Hypothalamus (tissue), 51 donors: ENCODE results near the gene BCAS1.

Source experiments
- DNase-seq, 51 donors: peaks; one replicate each; lab custom pipeline; 2025; lab: John Stamatoyannopoulos, UW

BCAS1 gene

GRCh38 chr20:54070187-54070987 lies at the start of gene BCAS1:
BCAS1 (minus strand) TSS chr20:54070594; CDS start chr20:54058718, 11,876 bp downstream.
- no peak for DNase-seq

GRCh38 chr20:54119744-54120143 lies 49.4 kb upstream of the BCAS1 start:
- no peak for DNase-seq

- DNase-seq: no peak
These were observed 48.0 kb upstream of the BCAS1 start for GRCh38 chr20:54118220-54119001.

- no peak for DNase-seq
These were observed 46.3 kb upstream of the BCAS1 start for GRCh38 chr20:54116550-54117235.

- no peak for DNase-seq
These were observed 44.9 kb upstream of the BCAS1 start for GRCh38 chr20:54115172-54115854.

GRCh38 chr20:54114109-54114508 lies 43.7 kb upstream of the BCAS1 start:
- DNase-seq: no peak

GRCh38 chr20:54113566-54113965 lies 43.2 kb upstream of the BCAS1 start:
- DNase-seq: no peak

GRCh38 chr20:54112221-54112884 lies 42.0 kb upstream of the BCAS1 start:
- DNase-seq: no peak

GRCh38 chr20:54111460-54111859 lies 41.1 kb upstream of the BCAS1 start:
- no peak for DNase-seq

GRCh38 chr20:54110457-54110856 lies 40.1 kb upstream of the BCAS1 start:
- no peak for DNase-seq

GRCh38 chr20:54110041-54110440 lies 39.6 kb upstream of the BCAS1 start:
- no peak for DNase-seq

- no peak for DNase-seq
These were observed 38.4 kb upstream of the BCAS1 start for GRCh38 chr20:54108817-54109216.

- DNase-seq: no peak
These were observed 37.9 kb upstream of the BCAS1 start for GRCh38 chr20:54108326-54108642.

- DNase-seq: no peak
These were observed 37.4 kb upstream of the BCAS1 start for GRCh38 chr20:54107600-54108325.

GRCh38 chr20:54107181-54107580 lies 36.8 kb upstream of the BCAS1 start:
- DNase-seq: no peak

GRCh38 chr20:54106162-54106561 lies 35.8 kb upstream of the BCAS1 start:
- no peak for DNase-seq

GRCh38 chr20:54105653-54106052 lies 35.3 kb upstream of the BCAS1 start:
- DNase-seq: no peak

GRCh38 chr20:54104781-54105180 lies 34.4 kb upstream of the BCAS1 start:
- DNase-seq: no peak

GRCh38 chr20:54103762-54104600 lies 33.6 kb upstream of the BCAS1 start:
- no peak for DNase-seq
